KMS-11 (cell line): ENCODE results near the gene CTAG1A.
"Not testable (repeated sequence)": the region's sequence is repeated elsewhere in the genome, so short reads cannot be mapped to it uniquely, and the experiment has no call there.

ENCODE experiments used
- H2AFZ ChIP-seq: fragments of 200-600 bp; sonication (generic); 2 replicates; pipeline ENCODE4 v1.6.1; 2016; ENCODE audit warnings: antibody characterized with exemption, mixed run types, low read depth
- H3K27ac ChIP-seq: fragments of 200-600 bp; sonication (generic); 2 replicates; pipeline ENCODE4 v1.6.1; 2016; ENCODE audit warnings: mild to moderate bottlenecking, mixed run types
- H3K27me3 ChIP-seq: fragments of 200-600 bp; sonication (generic); 2 replicates; pipeline ENCODE4 v1.6.1; 2017; ENCODE audit warnings: mild to moderate bottlenecking, low read depth, mixed run types, moderate library complexity; ENCODE audit not compliant: insufficient read depth
- H3K36me3 ChIP-seq: fragments of 200-600 bp; sonication (generic); 2 replicates; pipeline ENCODE4 v1.6.1; 2017; ENCODE audit warnings: mild to moderate bottlenecking, mixed run types; ENCODE audit not compliant: insufficient read depth
- H3K4me1 ChIP-seq: fragments of 200-600 bp; sonication (generic); 2 replicates; pipeline ENCODE4 v1.6.1; 2016; ENCODE audit warnings: mild to moderate bottlenecking, low read depth, mixed run types; ENCODE audit not compliant: poor library complexity, severe bottlenecking
- H3K4me2 ChIP-seq: fragments of 200-600 bp; sonication (generic); 2 replicates; pipeline ENCODE4 v1.7.0; 2016; ENCODE audit warnings: mild to moderate bottlenecking, mixed run types
- H3K4me3 ChIP-seq: fragments of 200-600 bp; sonication (generic); IDR thresholded peaks from 2 replicates; pipeline ENCODE4 v1.6.1; 2017; ENCODE audit warnings: low read depth, low read length, mixed read lengths; ENCODE audit not compliant: insufficient read depth
- H3K79me2 ChIP-seq: fragments of 200-600 bp; sonication (generic); 2 replicates; pipeline ENCODE4 v1.6.1; 2016; ENCODE audit warnings: low read depth, mixed run types; ENCODE audit not compliant: insufficient read depth
- H3K9ac ChIP-seq: fragments of 200-600 bp; sonication (generic); 2 replicates; pipeline ENCODE4 v1.6.1; 2016; ENCODE audit warnings: mild to moderate bottlenecking, mixed run types
- H4K20me1 ChIP-seq: fragments of 200-600 bp; sonication (generic); 2 replicates; pipeline ENCODE4 v1.6.1; 2016; ENCODE audit warnings: mild to moderate bottlenecking, mixed run types; ENCODE audit not compliant: insufficient read depth

CTAG1A gene

GRCh38 chrX:154630949-154631348, 46.0 kb downstream of the CTAG1A start:
- not testable (repeated sequence) for H3K27me3 ChIP-seq, H4K20me1 ChIP-seq, H3K79me2 ChIP-seq, H3K9ac ChIP-seq, H2AFZ ChIP-seq, H3K27ac ChIP-seq, H3K36me3 ChIP-seq, H3K4me3 ChIP-seq, H3K4me1 ChIP-seq, H3K4me2 ChIP-seq

DNA sequence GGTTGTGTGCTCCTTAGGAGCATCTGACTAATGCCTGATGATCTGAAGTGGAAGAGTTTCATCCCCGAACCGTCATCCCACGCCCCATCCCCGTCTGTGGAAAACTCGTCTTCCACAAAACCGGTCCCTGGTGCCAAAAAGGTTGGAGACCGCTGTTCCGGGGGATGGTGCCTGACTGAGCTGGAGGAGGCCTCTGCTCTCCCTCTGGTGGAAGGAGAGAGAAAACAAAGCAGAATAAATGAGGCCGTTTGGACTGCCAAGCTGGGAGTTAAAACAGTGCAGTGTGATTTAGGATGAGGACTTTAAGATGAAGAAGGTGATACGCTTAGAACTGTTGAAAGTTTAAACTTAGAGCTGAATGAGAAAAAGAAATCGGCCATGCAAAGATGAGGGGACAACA, 48.7 kb downstream of the CTAG1A start:
- not testable (repeated sequence) for H3K36me3 ChIP-seq, H3K27ac ChIP-seq, H3K4me3 ChIP-seq, H4K20me1 ChIP-seq, H3K9ac ChIP-seq, H2AFZ ChIP-seq, H3K27me3 ChIP-seq, H3K4me2 ChIP-seq, H3K4me1 ChIP-seq, H3K79me2 ChIP-seq
